Measurements from ENCODE around the gene OR10A7. TPM values are rescaled to one million over a fixed set of nuclear protein-coding genes. Genes with fewer than 3 reads are reported as not detected.

Gene OR10A7
- total RNA-seq, 2 donors from 2014 or later, result not detected

- H3K27ac Mint-ChIP-seq, result no peak overlapping the region
- no peaks in the 10 kb centered on the region for H3K9me3 Mint-ChIP-seq
- ATAC-seq (replicated peaks in 1 of 2) (no peak), DNase-seq (no peak)
- no peaks in the 10 kb centered on the region for H3K27me3 Mint-ChIP-seq (ENCODE audit: low read depth)
- no peak overlapping the region for H3K4me3 Mint-ChIP-seq
- H3K36me3 Mint-ChIP-seq (ENCODE audit: insufficient read depth in 2 of 2), result no peaks in the 10 kb centered on the region
- no peaks in the 10 kb centered on the region for H3K4me1 Mint-ChIP-seq (ENCODE audit: low read depth)
Measured at GRCh38 chr12:55256831-55257230, 36.0 kb downstream of the OR10A7 start.

- H3K4me1 Mint-ChIP-seq (ENCODE audit: low read depth), result no peaks in the 10 kb centered on the region
- DNase-seq (no peak), ATAC-seq (replicated peaks in 1 of 2) (no peak)
- H3K27me3 Mint-ChIP-seq (ENCODE audit: low read depth), result no peaks in the 10 kb centered on the region
- H3K9me3 Mint-ChIP-seq, result no peaks in the 10 kb centered on the region
- H3K4me3 Mint-ChIP-seq, result no peak overlapping the region
- no peak overlapping the region for H3K27ac Mint-ChIP-seq
- H3K36me3 Mint-ChIP-seq (ENCODE audit: insufficient read depth in 2 of 2), result no peaks in the 10 kb centered on the region
Measured at GRCh38 chr12:55258303-55258702, 37.5 kb downstream of the OR10A7 start.

Other genes starting within 250 kb of the OR10A7 start
- 10 to 100 TPM; 86.5 to 95.5 TPM for gene TESPA1, start 236.3 kb upstream of the OR10A7 start, total RNA-seq
- gene NEUROD4, start 201.1 kb upstream of the OR10A7 start, total RNA-seq, result not detected
- gene OR9K2, start 94.6 kb upstream of the OR10A7 start, total RNA-seq, result not detected
- gene OR6C74, start 23.6 kb downstream of the OR10A7 start, total RNA-seq, result not detected
- not detected for gene OR6C6, start 75.5 kb downstream of the OR10A7 start, total RNA-seq
- not detected for gene OR6C1, start 93.3 kb downstream of the OR10A7 start, total RNA-seq
- gene OR6C3, start 109.7 kb downstream of the OR10A7 start, total RNA-seq, result not detected
- not detected for gene OR6C75, start 141.9 kb downstream of the OR10A7 start, total RNA-seq
- not detected for gene OR6C65, start 179.5 kb downstream of the OR10A7 start, total RNA-seq
- not detected for gene OR6C76, start 205.2 kb downstream of the OR10A7 start, total RNA-seq
- not detected for gene OR6C2, start 223.1 kb downstream of the OR10A7 start, total RNA-seq
- gene OR6C70, start 249.1 kb downstream of the OR10A7 start, total RNA-seq, result under 1 TPM in 1 of 2 donors, not detected in 1; 0.26 TPM

All from activated T-cell treated with anti-CD3 and anti-CD28 coated beads, Interleukin-2, amount 50 U/mL, for 72 hours (primary cell).